HepG2 (cell line): Measurements from ENCODE around the gene UNC50. TPM values are rescaled to one million over a fixed set of nuclear protein-coding genes. Genes with fewer than 3 reads are reported as not detected.

Experiments
- ATAC-seq: fragments of 200-7000 bp; cut with Tn5 transposase; 3 replicates; pipeline ENCODE4 v1.9.1; 2020; ENCODE audit warnings: mild to moderate bottlenecking, moderate library complexity
- BruUV-seq: library from RNA; stranded (reverse); fragments of 400-500 nt; replicated peaks from 2 replicates; lab custom pipeline; 2021; lab: Mats Ljungman, UMichigan
- CTCF ChIA-PET: fragments of 300-600 bp; formaldehyde crosslinking; extraction: SDS; loops from one replicate; lab custom pipeline; 2021; ENCODE audit warnings: low total read pairs, inconsistent platforms, low intra/inter-chr PET ratio; lab: Yijun Ruan, JAX
- POLR2A ChIA-PET: fragments of 350-600 bp; sonication (Branson Sonifier 250); formaldehyde crosslinking; loops from one replicate; lab custom pipeline; 2020; ENCODE audit warnings: antibody characterized with exemption, inconsistent platforms; lab: Yijun Ruan, JAX
- DNase-seq: peaks from one replicate; pipeline ENCODE4 v3.0.0-alpha.2; 2015; ENCODE audit warnings: low spot score
- FAIRE-seq: peaks from 3 replicates; lab custom pipeline; 2011; peaks lifted over from hg19 to GRCh38; lab: Jason Lieb, UNC
- H2AFZ ChIP-seq: one replicate; pipeline ENCODE4 v1.6.1; 2011; ENCODE audit warnings: low read length, inconsistent platforms
- H3K27ac ChIP-seq: fragments of 300-600 bp; 3 replicates; pipeline ENCODE4 v1.8.0; 2011; ENCODE audit warnings: mixed run types, mild to moderate bottlenecking, mixed read lengths, low read length, inconsistent platforms; ENCODE audit not compliant: insufficient read depth; ENCODE audit errors: extremely low read length
- H3K27me3 ChIP-seq, 2 experiments: fragments of 200-600 bp in 1 of 2; 2 replicates in 1 of 2; 3 replicates in 1 of 2; pipeline versions ENCODE4 v1.6.0 to v1.8.0; 2011; ENCODE audit warnings: low read length in 2 of 2, mild to moderate bottlenecking in 2 of 2, moderate library complexity in 2 of 2, inconsistent platforms in 1 of 2; ENCODE audit not compliant: insufficient read depth in 2 of 2, control insufficient read depth in 1 of 2
- H3K36me3 ChIP-seq, 2 experiments: fragments of 200-600 bp in 1 of 2; replicated peaks in 1 of 2; 2 replicates in 1 of 2; 3 replicates in 1 of 2; pipeline versions ENCODE4 v1.5.1 to v1.8.0; 2011; ENCODE audit warnings: low read length in 2 of 2, inconsistent platforms in 1 of 2; ENCODE audit not compliant: insufficient read depth in 2 of 2, control insufficient read depth in 1 of 2
- H3K4me1 ChIP-seq: 2 replicates; pipeline ENCODE4 v1.5.1; 2012; ENCODE audit warnings: low read length, inconsistent platforms; ENCODE audit not compliant: insufficient read depth
- H3K4me2 ChIP-seq: 2 replicates; pipeline ENCODE4 v1.6.0; 2011; ENCODE audit warnings: low read depth, low read length, inconsistent platforms
- H3K4me3 ChIP-seq, 3 experiments: fragments of 200-600 bp in 1 of 3; sonication (generic), shearing (Covaris generic) in 1 of 3; replicated peaks in 1 of 3; 2 replicates each; pipeline ENCODE4 v1.5.1; 2011 to 2016; ENCODE audit warnings: low read length in 3 of 3, inconsistent platforms in 2 of 3, low read depth in 2 of 3, mild to moderate bottlenecking in 2 of 3, control low read depth in 1 of 3, mixed read lengths in 1 of 3; ENCODE audit not compliant: insufficient read depth in 1 of 3
- H3K79me2 ChIP-seq: one replicate; pipeline ENCODE4 v1.6.1; 2011; ENCODE audit warnings: low read length, inconsistent platforms; ENCODE audit not compliant: insufficient read depth
- H3K9ac ChIP-seq: 2 replicates; pipeline ENCODE4 v1.6.0; 2011; ENCODE audit warnings: mild to moderate bottlenecking, low read depth, low read length, inconsistent platforms; ENCODE audit not compliant: insufficient read depth
- H3K9me3 ChIP-seq: 2 replicates; pipeline ENCODE4 v1.5.1; 2012; ENCODE audit warnings: mild to moderate bottlenecking, low read length
- H4K20me1 ChIP-seq: 2 replicates; pipeline ENCODE4 v1.6.0; 2011; ENCODE audit warnings: inconsistent platforms, mild to moderate bottlenecking, low read length, moderate library complexity; ENCODE audit not compliant: insufficient read depth
- CBX2 ChIP-seq, 2 experiments: fragments of 200-600 bp in 1 of 2; sonication (generic); formaldehyde crosslinking in 1 of 2; IDR thresholded peaks; 2 replicates each; pipeline versions ENCODE4 v1.7.0 to v1.8.1; 2018 to 2022; ENCODE audit warnings: low read depth in 2 of 2, low read length in 1 of 2, mild to moderate bottlenecking in 1 of 2, missing genetic modification reagents in 1 of 2
- FOXO4 ChIP-seq: sonication (generic); formaldehyde crosslinking; conservative IDR thresholded peaks from 2 replicates; pipeline ENCODE4 v1.8.1; 2023; ENCODE audit warnings: missing genetic modification reagents
- NFE2L2 ChIP-seq: fragments of 150-350 bp; IDR thresholded peaks from 2 replicates; pipeline ENCODE4 v1.6.1; 2014; ENCODE audit warnings: low read length
- RAD21 ChIP-seq: fragments of 450-650 bp; formaldehyde crosslinking; IDR thresholded peaks from 2 replicates; pipeline ENCODE4 v1.5.0; 2020; ENCODE audit warnings: mild to moderate bottlenecking
- SOX6 ChIP-seq, 2 experiments: fragments of 450-650 bp in 1 of 2; sonication (generic) in 1 of 2; formaldehyde crosslinking in 1 of 2; IDR thresholded peaks; 2 replicates each; pipeline versions ENCODE4 v1.4.0 to v1.6.1; 2017 to 2020; ENCODE audit warnings: antibody characterized with exemption in 1 of 2, mild to moderate bottlenecking in 1 of 2, missing genetic modification reagents in 1 of 2
- ZNF138 ChIP-seq: sonication (generic); formaldehyde crosslinking; IDR thresholded peaks from 2 replicates; pipeline ENCODE4 v1.5.0; 2020; ENCODE audit warnings: mild to moderate bottlenecking, low read depth, missing genetic modification reagents
- ZNF343 ChIP-seq: sonication (generic); formaldehyde crosslinking; IDR thresholded peaks from 2 replicates; pipeline ENCODE4 v1.4.0; 2020; ENCODE audit warnings: mild to moderate bottlenecking, missing genetic modification reagents
- ZNF704 ChIP-seq: sonication (generic); formaldehyde crosslinking; IDR thresholded peaks from 2 replicates; pipeline ENCODE4 v1.8.1; 2023; ENCODE audit warnings: mild to moderate bottlenecking, inconsistent platforms, moderate library complexity, missing genetic modification reagents, borderline replicate concordance
- WGBS: methylation state at CpG from one replicate; pipeline ENCODE4 v1.1.6; 2017; ENCODE audit warnings: low lambda C conversion rate; 5-methylcytosine and 5-hydroxymethylcytosine counted together
- in situ Hi-C: cut with HindIII; loops from 2 replicates; pipeline ENCODE4 v1.10.0; 2017; ENCODE audit warnings: low pct_unique_long_range_greater_than_20kb; ENCODE audit not compliant: extremely low pct_ligation_motif_present
- intact Hi-C: fragments of 100-400 bp; cut with micrococcal nuclease; formaldehyde crosslinking; loops from one replicate; pipeline ENCODE4 v1.10.0; 2022; ENCODE audit not compliant: unreplicated experiment
- polyA plus RNA-seq, 8 experiments: library from polyadenylated mRNA; depleted of rRNA in 3 of 8; stranded (reverse) in 7 of 8; unstranded in 1 of 8; fragments of >200 nt; fragmentation: Illumina TruSeq in 4 of 8; extraction: Trizol in 4 of 8; gene quantifications; 2 replicates each; pipeline versions ENCODE4 v1.2.1 to v1.2.3, GENCODE V29; 2011 to 2016; ENCODE audit warnings: low read depth in 4 of 8, missing spikeins in 1 of 8, mixed read lengths in 1 of 8; ENCODE audit not compliant: insufficient read depth in 1 of 8
- total RNA-seq, 5 experiments: library from RNA; depleted of rRNA; stranded (reverse); fragments of >200 nt; fragmentation: Illumina TruSeq; extraction: Trizol; gene quantifications; 2 replicates each; pipeline ENCODE4 v1.2.3, GENCODE V29; 2016; ENCODE audit warnings: low read depth in 1 of 5

Gene UNC50
- total and polyA plus RNA-seq, 2 of the 13 experiments (the other 11 are each of a cell fraction or from before 2014, with no cell fraction given), result 92.6 to 95.6 TPM

GRCh38 chr2:98663511-98664090 lies 55.2 kb downstream of the UNC50 start:
- no peak for DNase-seq
- 97% methylated on average over 12 of the region's 12 CpGs for WGBS
- ChIA-PET POLR2A (no interaction called here), CTCF (no interaction called here)
- H3K4me1 ChIP-seq, result no peaks in the 10 kb centered on the region
- no peak overlapping the region for H3K4me2 ChIP-seq
- H3K4me3 ChIP-seq, result no peak overlapping the region
- no peak overlapping the region for H3K9ac ChIP-seq
- H3K79me2 ChIP-seq, result no peaks in the 10 kb centered on the region
- no peak for ATAC-seq
- H3K9me3 ChIP-seq, result no peaks in the 10 kb centered on the region
- peaks cover 2 to 59% of the 10 kb centered on the region in 2 experiments for H3K36me3 ChIP-seq
- intact Hi-C loops, result no loop called here
- in situ Hi-C loops, result no loop called here
- no peaks in the 10 kb centered on the region for H4K20me1 ChIP-seq
- no peak overlapping the region for H2AFZ ChIP-seq
- no peak for TF ChIP-seq ZNF704 (CRISPR knock-in tag)
- no peak for TF ChIP-seq SOX6 (IDR thresholded peaks at IDR 0.05)
- TF ChIP-seq SOX6 (CRISPR knock-in tag; IDR thresholded peaks at IDR 0.05), result no peak
- no peak for TF ChIP-seq FOXO4 (CRISPR knock-in tag)
- no peak for TF ChIP-seq NFE2L2
- TF ChIP-seq ZNF138 (CRISPR knock-in tag), result no peak
- no peak for TF ChIP-seq RAD21
- TF ChIP-seq ZNF343 (CRISPR knock-in tag), result no peak
- no peak for TF ChIP-seq CBX2 (IDR thresholded peaks at IDR 0.05; ENCODE audit: low read depth, low read length)
- TF ChIP-seq CBX2 (CRISPR knock-in tag; IDR thresholded peaks at IDR 0.05; ENCODE audit: low read depth), result no peak
- no peak for FAIRE-seq
- BruUV-seq, result no TSS peak
- no peak overlapping the region for H3K27ac ChIP-seq
- no peaks in the 10 kb centered on the region for H3K27me3 ChIP-seq
